ENCODE data around the gene KRTAP10-4.

- TF ChIP-seq CTCF (IDR thresholded peaks at IDR 0.05) = no peak
- no peak for TF ChIP-seq POLR2A (IDR thresholded peaks at IDR 0.05)
Observed at GRCh38 chr21:44542716-44543115, 30.8 kb upstream of the KRTAP10-4 start.

All from prostate gland (tissue), 2 donors.